K562 (cell line): ENCODE results near the gene ERF. TPM values are rescaled to one million over a fixed set of nuclear protein-coding genes. Genes with fewer than 3 reads are reported as not detected.

Experiments used
- ARID2 ChIP-seq: fragments of 450-650 bp; IDR thresholded peaks from 2 replicates; pipeline ENCODE4 v1.6.1; 2017; ENCODE audit warnings: antibody characterized with exemption, mild to moderate bottlenecking
- ATF4 ChIP-seq: fragments of 450-650 bp; formaldehyde crosslinking; IDR thresholded peaks from 2 replicates; pipeline ENCODE4 v1.4.0; 2022; ENCODE audit warnings: mild to moderate bottlenecking, moderate library complexity
- EP300 ChIP-seq: IDR thresholded peaks from 2 replicates; pipeline ENCODE4 v1.6.1; 2012; ENCODE audit warnings: low read length, improper control_type of control experiment
- ETV5 ChIP-seq: sonication (generic); formaldehyde crosslinking; IDR thresholded peaks from 2 replicates; pipeline ENCODE4 v1.4.0; 2020; ENCODE audit warnings: low read depth, mild to moderate bottlenecking, missing genetic modification reagents
- HMGN3 ChIP-seq: IDR thresholded peaks from 2 replicates; pipeline ENCODE4 v1.6.1; 2011; ENCODE audit warnings: borderline replicate concordance, low read depth, mild to moderate bottlenecking, mixed read lengths, low read length; ENCODE audit not compliant: insufficient read length; ENCODE audit errors: extremely low read depth
- KAT7 ChIP-seq: sonication (generic); formaldehyde crosslinking; IDR thresholded peaks from 2 replicates; pipeline ENCODE4 v1.8.0; 2022; ENCODE audit warnings: missing genetic modification reagents, mild to moderate bottlenecking, borderline replicate concordance
- KDM4B ChIP-seq, 2 experiments: fragments of 450-650 bp in 1 of 2; sonication (generic) in 1 of 2; IDR thresholded peaks; 2 replicates each; pipeline ENCODE4 v1.6.1; 2016 to 2017; ENCODE audit warnings: borderline replicate concordance in 2 of 2, antibody characterized with exemption in 1 of 2, low read depth in 1 of 2, mild to moderate bottlenecking in 1 of 2
- MAZ ChIP-seq, 2 experiments: fragments of 450-650 bp in 1 of 2; sonication (generic) in 1 of 2; formaldehyde crosslinking; IDR thresholded peaks in 1 of 2; conservative IDR thresholded peaks in 1 of 2; 2 replicates each; pipeline versions ENCODE4 v1.4.0 to v1.5.0; 2020; ENCODE audit warnings: mild to moderate bottlenecking in 1 of 2, missing genetic modification reagents in 1 of 2
- MECOM ChIP-seq: fragments of 250-450 bp; sonication (Bioruptor Pico); IDR thresholded peaks from 2 replicates; pipeline ENCODE4 v1.8.0; 2022; ENCODE audit warnings: inconsistent platforms
- MTA3 ChIP-seq: fragments of 450-650 bp; formaldehyde crosslinking; IDR thresholded peaks from 2 replicates; pipeline ENCODE4 v1.6.1; 2017; ENCODE audit warnings: mild to moderate bottlenecking, borderline replicate concordance
- NFIC ChIP-seq: fragments of 450-650 bp; IDR thresholded peaks from 2 replicates; pipeline ENCODE4 v1.6.1; 2017; ENCODE audit warnings: mild to moderate bottlenecking, inconsistent platforms
- PHF8 ChIP-seq: fragments of 200-600 bp; sonication (generic); IDR thresholded peaks from 2 replicates; pipeline ENCODE4 v1.6.1; 2012; ENCODE audit warnings: mixed run types, mild to moderate bottlenecking, inconsistent platforms, low read length, moderate library complexity, borderline replicate concordance
- POLR3G ChIP-seq: IDR thresholded peaks from 2 replicates; pipeline ENCODE4 v1.6.1; 2011; ENCODE audit not compliant: insufficient read length, insufficient replicate concordance; ENCODE audit errors: extremely low read depth
- STAG1 ChIP-seq: sonication (generic); formaldehyde crosslinking; IDR thresholded peaks from 2 replicates; pipeline ENCODE4 v1.5.0; 2020; ENCODE audit warnings: missing genetic modification reagents, borderline replicate concordance
- polyA plus RNA-seq, 8 experiments: library from polyadenylated mRNA; depleted of rRNA in 4 of 8; stranded (reverse) in 5 of 8; unstranded in 3 of 8; fragments of >200 nt; fragmentation: Nextera tagmentation in 2 of 8; fragmentation: Illumina TruSeq in 1 of 8; extraction: Ambion mirVana in 2 of 8; extraction: Trizol in 1 of 8; gene quantifications; 2 replicates each; pipeline versions ENCODE4 v1.2.1 to v1.2.3, GENCODE V29; 2011 to 2014; ENCODE audit warnings: inconsistent platforms in 1 of 8, missing spikeins in 1 of 8
- total RNA-seq, 7 experiments: library from RNA; depleted of rRNA in 6 of 7; stranded (reverse); fragments of >200 nt in 6 of 7; fragmentation: Illumina TruSeq in 2 of 7; extraction: Trizol in 2 of 7; gene quantifications; 2 replicates each; pipeline versions ENCODE4 v1.2.1 to v1.2.3, GENCODE V29; 2011 to 2021; ENCODE audit warnings: low replicate concordance in 1 of 7
- TF ChIP-seq, protein P1 (sequence below): fragments of 250-450 bp; sonication (Bioruptor Pico); IDR thresholded peaks from 2 replicates; pipeline ENCODE4 v1.4.0; 2020; ENCODE audit warnings: borderline replicate concordance
- TF ChIP-seq, protein P2 (sequence below): fragments of 250-450 bp; sonication (Bioruptor Pico); IDR thresholded peaks from 2 replicates; pipeline ENCODE4 v1.8.0; 2022; ENCODE audit warnings: inconsistent platforms
- TF ChIP-seq, protein P3 (sequence below): fragments of 450-650 bp; IDR thresholded peaks from 2 replicates; pipeline ENCODE4 v1.6.1; 2014; ENCODE audit warnings: low read depth, mild to moderate bottlenecking, moderate library complexity, borderline replicate concordance
- TF ChIP-seq, protein P4 (sequence below): fragments of 250-450 bp; sonication (Bioruptor Pico); IDR thresholded peaks from 2 replicates; pipeline ENCODE4 v1.4.0; 2020; ENCODE audit warnings: mild to moderate bottlenecking

ERF gene
- total and polyA plus RNA-seq, 9 of the 15 experiments (the other 6 are each of a cell fraction or from before 2014, with no cell fraction given), result 0.03 to 75.4 (median 27.0) TPM

GRCh38 chr19:42219812-42220750 is 34.8 kb downstream of the ERF start, which contains the start of gene ZNF526 (continued):
- TF ChIP-seq, protein P1, sequence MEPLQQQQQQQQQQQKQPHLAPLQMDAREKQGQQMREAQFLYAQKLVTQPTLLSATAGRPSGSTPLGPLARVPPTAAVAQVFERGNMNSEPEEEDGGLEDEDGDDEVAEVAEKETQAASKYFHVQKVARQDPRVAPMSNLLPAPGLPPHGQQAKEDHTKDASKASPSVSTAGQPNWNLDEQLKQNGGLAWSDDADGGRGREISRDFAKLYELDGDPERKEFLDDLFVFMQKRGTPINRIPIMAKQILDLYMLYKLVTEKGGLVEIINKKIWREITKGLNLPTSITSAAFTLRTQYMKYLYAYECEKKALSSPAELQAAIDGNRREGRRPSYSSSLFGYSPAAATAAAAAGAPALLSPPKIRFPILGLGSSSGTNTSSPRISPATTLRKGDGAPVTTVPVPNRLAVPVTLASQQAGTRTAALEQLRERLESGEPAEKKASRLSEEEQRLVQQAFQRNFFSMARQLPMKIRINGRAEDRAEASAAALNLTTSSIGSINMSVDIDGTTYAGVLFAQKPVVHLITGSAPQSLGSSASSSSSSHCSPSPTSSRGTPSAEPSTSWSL (CRISPR knock-in tag), result 0 out of 2 replicates have a peak, but pooled peaks have one; percentile 37
- TF ChIP-seq EP300 (peak; percentile 3; the same call in 1 of the 2 replicates), ATF4 (no peak), STAG1 (CRISPR knock-in tag) (no peak), MAZ (CRISPR knock-in tag; conservative IDR thresholded peaks at IDR 0.05 in 1 of 2, IDR thresholded peaks at IDR 0.05 in 1 of 2) (peak; percentile 63 to 66), HMGN3 (peak; percentile 89), NFIC (peak; percentile 35; the same call in 1 of the 2 replicates), POLR3G (no peak), KDM4B (IDR thresholded peaks at IDR 0.05; ENCODE audit: borderline replicate concordance in 2 of 2, low read depth in 1 of 2) (no peak; a peak in 1 of 4 replicates), MTA3 (peak; percentile 79), ARID2 (0 out of 2 replicates have a peak, but pooled peaks have one; percentile 30), PHF8 (peak; percentile 94; the same call in 1 of the 2 replicates), ETV5 (CRISPR knock-in tag) (peak; percentile 64; the same call in 1 of the 2 replicates), KAT7 (CRISPR knock-in tag) (no peak), MECOM (CRISPR knock-in tag) (no peak)
- TF ChIP-seq, protein P2, sequence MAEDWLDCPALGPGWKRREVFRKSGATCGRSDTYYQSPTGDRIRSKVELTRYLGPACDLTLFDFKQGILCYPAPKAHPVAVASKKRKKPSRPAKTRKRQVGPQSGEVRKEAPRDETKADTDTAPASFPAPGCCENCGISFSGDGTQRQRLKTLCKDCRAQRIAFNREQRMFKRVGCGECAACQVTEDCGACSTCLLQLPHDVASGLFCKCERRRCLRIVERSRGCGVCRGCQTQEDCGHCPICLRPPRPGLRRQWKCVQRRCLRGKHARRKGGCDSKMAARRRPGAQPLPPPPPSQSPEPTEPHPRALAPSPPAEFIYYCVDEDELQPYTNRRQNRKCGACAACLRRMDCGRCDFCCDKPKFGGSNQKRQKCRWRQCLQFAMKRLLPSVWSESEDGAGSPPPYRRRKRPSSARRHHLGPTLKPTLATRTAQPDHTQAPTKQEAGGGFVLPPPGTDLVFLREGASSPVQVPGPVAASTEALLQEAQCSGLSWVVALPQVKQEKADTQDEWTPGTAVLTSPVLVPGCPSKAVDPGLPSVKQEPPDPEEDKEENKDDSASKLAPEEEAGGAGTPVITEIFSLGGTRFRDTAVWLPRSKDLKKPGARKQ (CRISPR knock-in tag), result no peak
- TF ChIP-seq, protein P3, sequence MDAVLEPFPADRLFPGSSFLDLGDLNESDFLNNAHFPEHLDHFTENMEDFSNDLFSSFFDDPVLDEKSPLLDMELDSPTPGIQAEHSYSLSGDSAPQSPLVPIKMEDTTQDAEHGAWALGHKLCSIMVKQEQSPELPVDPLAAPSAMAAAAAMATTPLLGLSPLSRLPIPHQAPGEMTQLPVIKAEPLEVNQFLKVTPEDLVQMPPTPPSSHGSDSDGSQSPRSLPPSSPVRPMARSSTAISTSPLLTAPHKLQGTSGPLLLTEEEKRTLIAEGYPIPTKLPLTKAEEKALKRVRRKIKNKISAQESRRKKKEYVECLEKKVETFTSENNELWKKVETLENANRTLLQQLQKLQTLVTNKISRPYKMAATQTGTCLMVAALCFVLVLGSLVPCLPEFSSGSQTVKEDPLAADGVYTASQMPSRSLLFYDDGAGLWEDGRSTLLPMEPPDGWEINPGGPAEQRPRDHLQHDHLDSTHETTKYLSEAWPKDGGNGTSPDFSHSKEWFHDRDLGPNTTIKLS, result no peak
- TF ChIP-seq, protein P4, sequence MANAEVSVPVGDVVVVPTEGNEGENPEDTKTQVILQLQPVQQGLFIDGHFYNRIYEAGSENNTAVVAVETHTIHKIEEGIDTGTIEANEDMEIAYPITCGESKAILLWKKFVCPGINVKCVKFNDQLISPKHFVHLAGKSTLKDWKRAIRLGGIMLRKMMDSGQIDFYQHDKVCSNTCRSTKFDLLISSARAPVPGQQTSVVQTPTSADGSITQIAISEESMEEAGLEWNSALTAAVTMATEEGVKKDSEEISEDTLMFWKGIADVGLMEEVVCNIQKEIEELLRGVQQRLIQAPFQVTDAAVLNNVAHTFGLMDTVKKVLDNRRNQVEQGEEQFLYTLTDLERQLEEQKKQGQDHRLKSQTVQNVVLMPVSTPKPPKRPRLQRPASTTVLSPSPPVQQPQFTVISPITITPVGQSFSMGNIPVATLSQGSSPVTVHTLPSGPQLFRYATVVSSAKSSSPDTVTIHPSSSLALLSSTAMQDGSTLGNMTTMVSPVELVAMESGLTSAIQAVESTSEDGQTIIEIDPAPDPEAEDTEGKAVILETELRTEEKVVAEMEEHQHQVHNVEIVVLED, result peak; percentile 28; the same call in 1 of the 2 replicates
